HepG2 (cell line): ENCODE results near the gene GTF2E1. TPM values are rescaled to one million over a fixed set of nuclear protein-coding genes. Genes with fewer than 3 reads are reported as not detected.

Experiments
- ARHGAP35 ChIP-seq: sonication (generic); formaldehyde crosslinking; IDR thresholded peaks from 2 replicates; pipeline ENCODE4 v1.9.0; 2022; ENCODE audit warnings: mild to moderate bottlenecking, inconsistent platforms, moderate library complexity, missing genetic modification reagents, borderline replicate concordance
- CBFB ChIP-seq: sonication (generic); formaldehyde crosslinking; IDR thresholded peaks from 2 replicates; pipeline ENCODE4 v1.4.0; 2020; ENCODE audit warnings: missing genetic modification reagents
- GMEB1 ChIP-seq: sonication (generic); formaldehyde crosslinking; IDR thresholded peaks from 2 replicates; pipeline ENCODE4 v1.5.1; 2020; ENCODE audit warnings: missing genetic modification reagents, mild to moderate bottlenecking, borderline replicate concordance
- MXI1 ChIP-seq: IDR thresholded peaks from 3 replicates; pipeline ENCODE4 v1.6.1; 2012; ENCODE audit warnings: low read depth, low read length, inconsistent platforms, borderline replicate concordance
- PHF5A ChIP-seq: IDR thresholded peaks from one replicate; pipeline ENCODE4 v1.6.1; 2018; ENCODE audit warnings: low read depth, missing genetic modification reagents; ENCODE audit not compliant: unreplicated experiment
- PLSCR1 ChIP-seq: sonication (generic); formaldehyde crosslinking; IDR thresholded peaks from 2 replicates; pipeline ENCODE4 v1.5.0; 2020; ENCODE audit warnings: missing genetic modification reagents, mild to moderate bottlenecking, borderline replicate concordance
- RFXAP ChIP-seq: sonication (generic); formaldehyde crosslinking; IDR thresholded peaks from 2 replicates; pipeline ENCODE4 v1.4.0; 2020; ENCODE audit warnings: missing genetic modification reagents, borderline replicate concordance
- SAP130 ChIP-seq: IDR thresholded peaks from 2 replicates; pipeline ENCODE4 v1.6.1; 2016; ENCODE audit warnings: low read depth
- SIX4 ChIP-seq: sonication (generic); formaldehyde crosslinking; IDR thresholded peaks from 2 replicates; pipeline ENCODE4 v1.4.0; 2020; ENCODE audit warnings: missing genetic modification reagents
- SP1 ChIP-seq, 2 experiments: fragments of 450-650 bp in 1 of 2; sonication (generic) in 1 of 2; formaldehyde crosslinking in 1 of 2; IDR thresholded peaks; 2 replicates each; pipeline versions ENCODE4 v1.4.0 to v1.6.1; 2016 to 2020; ENCODE audit warnings: missing genetic modification reagents in 1 of 2
- YEATS2 ChIP-seq: sonication (generic); formaldehyde crosslinking; IDR thresholded peaks from 2 replicates; pipeline ENCODE4 v1.4.0; 2020; ENCODE audit warnings: missing genetic modification reagents, borderline replicate concordance
- ZFYVE20 ChIP-seq: sonication (generic); formaldehyde crosslinking; IDR thresholded peaks from 2 replicates; pipeline ENCODE4 v1.8.0; 2023; ENCODE audit warnings: low read depth, mild to moderate bottlenecking, moderate library complexity, missing genetic modification reagents, borderline replicate concordance
- ZNF224 ChIP-seq: sonication (generic); formaldehyde crosslinking; IDR thresholded peaks from 2 replicates; pipeline ENCODE4 v1.5.0; 2020; ENCODE audit warnings: mild to moderate bottlenecking, missing genetic modification reagents
- ZNF234 ChIP-seq: sonication (generic); formaldehyde crosslinking; conservative IDR thresholded peaks from 2 replicates; pipeline ENCODE4 v1.5.1; 2020; ENCODE audit warnings: mild to moderate bottlenecking, missing genetic modification reagents
- ZNF33B ChIP-seq: sonication (generic); formaldehyde crosslinking; IDR thresholded peaks from 2 replicates; pipeline ENCODE4 v1.5.1; 2020; ENCODE audit warnings: mild to moderate bottlenecking, missing genetic modification reagents
- ZNF501 ChIP-seq: sonication (generic); formaldehyde crosslinking; IDR thresholded peaks from 2 replicates; pipeline ENCODE4 v1.5.1; 2020; ENCODE audit warnings: mild to moderate bottlenecking, moderate library complexity, missing genetic modification reagents
- ZNF878 ChIP-seq: sonication (generic); formaldehyde crosslinking; IDR thresholded peaks from 2 replicates; pipeline ENCODE4 v1.8.1; 2023; ENCODE audit warnings: mild to moderate bottlenecking, missing genetic modification reagents, moderate library complexity
- ZXDC ChIP-seq: sonication (generic); formaldehyde crosslinking; IDR thresholded peaks from 2 replicates; pipeline ENCODE4 v1.5.0; 2020; ENCODE audit warnings: mild to moderate bottlenecking, missing genetic modification reagents
- polyA plus RNA-seq, 8 experiments: library from polyadenylated mRNA; depleted of rRNA in 3 of 8; stranded (reverse) in 7 of 8; unstranded in 1 of 8; fragments of >200 nt; fragmentation: Illumina TruSeq in 4 of 8; extraction: Trizol in 4 of 8; gene quantifications; 2 replicates each; pipeline versions ENCODE4 v1.2.1 to v1.2.3, GENCODE V29; 2011 to 2016; ENCODE audit warnings: low read depth in 4 of 8, missing spikeins in 1 of 8, mixed read lengths in 1 of 8; ENCODE audit not compliant: insufficient read depth in 1 of 8
- total RNA-seq, 5 experiments: library from RNA; depleted of rRNA; stranded (reverse); fragments of >200 nt; fragmentation: Illumina TruSeq; extraction: Trizol; gene quantifications; 2 replicates each; pipeline ENCODE4 v1.2.3, GENCODE V29; 2016; ENCODE audit warnings: low read depth in 1 of 5
- TF ChIP-seq, protein P1 (sequence below): sonication (generic); formaldehyde crosslinking; IDR thresholded peaks from 2 replicates; pipeline ENCODE4 v1.5.0; 2020; ENCODE audit warnings: missing genetic modification reagents
- TF ChIP-seq, protein P2 (sequence below): sonication (generic); formaldehyde crosslinking; IDR thresholded peaks from 2 replicates; pipeline ENCODE4 v1.5.0; 2020; ENCODE audit warnings: mild to moderate bottlenecking, missing genetic modification reagents, moderate library complexity

The GTF2E1 gene
- total and polyA plus RNA-seq, 2 of the 13 experiments (the other 11 are each of a cell fraction or from before 2014, with no cell fraction given), result 7.7 to 21.5 TPM

DNA sequence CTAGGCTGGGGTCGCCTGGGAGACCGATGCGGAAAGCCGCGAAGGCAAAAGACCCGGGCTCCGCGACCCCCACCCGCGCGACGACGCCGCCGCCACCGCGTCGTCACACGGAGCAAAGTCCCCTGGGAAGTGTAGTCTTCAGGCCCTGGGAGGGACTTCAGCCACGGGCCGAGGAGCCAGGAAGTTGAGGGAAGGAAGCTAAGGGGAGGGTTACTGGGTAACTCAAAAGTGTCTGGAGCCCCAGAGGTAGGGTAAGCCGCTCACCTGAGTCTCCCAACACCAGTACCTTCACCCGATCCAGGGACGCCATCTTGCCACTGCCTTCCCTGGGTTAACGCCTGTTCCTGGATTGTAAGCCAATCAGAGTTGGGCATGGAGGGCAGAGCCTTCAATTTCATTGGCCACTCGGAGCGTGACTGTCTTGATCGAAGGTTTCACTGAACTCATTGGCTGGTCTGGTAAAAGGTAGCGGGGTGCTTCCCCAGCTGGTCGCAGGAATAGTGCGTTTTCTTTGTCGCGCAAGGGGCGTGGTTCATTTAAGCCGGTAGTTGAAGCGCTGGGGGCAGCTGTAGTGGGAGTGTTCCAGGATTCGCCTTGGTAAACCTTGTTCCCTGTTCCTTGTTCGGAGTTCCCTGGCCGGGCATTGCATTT is at the start of gene GTF2E1, which contains the start of gene RABL3 (continued):
- TF ChIP-seq GMEB1 (CRISPR knock-in tag) (peak; percentile 97), PHF5A (CRISPR knock-in tag) (peak; percentile 37), ZNF878 (CRISPR knock-in tag) (peak; percentile 72; the same call in 1 of the 2 replicates), SIX4 (CRISPR knock-in tag) (no peak; the same call in 1 of the 2 replicates), ARHGAP35 (CRISPR knock-in tag) (no peak), SAP130 (peak; percentile 98), MXI1 (peak; percentile 48; the same call in 1 of the 3 replicates), ZFYVE20 (CRISPR knock-in tag) (no peak), SP1 (IDR thresholded peaks at IDR 0.05) (no peak), SP1 (CRISPR knock-in tag; IDR thresholded peaks at IDR 0.05) (peak; percentile 97), ZNF224 (CRISPR knock-in tag) (0 out of 2 replicates have a peak, but pooled peaks have one; percentile 11), PLSCR1 (CRISPR knock-in tag) (no peak), ZNF234 (CRISPR knock-in tag) (no peak), ZNF501 (peak; percentile 92), ZNF33B (0 out of 2 replicates have a peak, but pooled peaks have one; percentile 45), ZXDC (CRISPR knock-in tag) (no peak), RFXAP (CRISPR knock-in tag) (peak; percentile 59; the same call in 1 of the 2 replicates), YEATS2 (CRISPR knock-in tag) (peak; percentile 69; the same call in 1 of the 2 replicates), CBFB (CRISPR knock-in tag) (0 out of 2 replicates have a peak, but pooled peaks have one; percentile 50)
- TF ChIP-seq, protein P1, sequence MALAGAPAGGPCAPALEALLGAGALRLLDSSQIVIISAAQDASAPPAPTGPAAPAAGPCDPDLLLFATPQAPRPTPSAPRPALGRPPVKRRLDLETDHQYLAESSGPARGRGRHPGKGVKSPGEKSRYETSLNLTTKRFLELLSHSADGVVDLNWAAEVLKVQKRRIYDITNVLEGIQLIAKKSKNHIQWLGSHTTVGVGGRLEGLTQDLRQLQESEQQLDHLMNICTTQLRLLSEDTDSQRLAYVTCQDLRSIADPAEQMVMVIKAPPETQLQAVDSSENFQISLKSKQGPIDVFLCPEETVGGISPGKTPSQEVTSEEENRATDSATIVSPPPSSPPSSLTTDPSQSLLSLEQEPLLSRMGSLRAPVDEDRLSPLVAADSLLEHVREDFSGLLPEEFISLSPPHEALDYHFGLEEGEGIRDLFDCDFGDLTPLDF, result 0 out of 2 replicates have a peak, but pooled peaks have one; percentile 72
- TF ChIP-seq, protein P2, sequence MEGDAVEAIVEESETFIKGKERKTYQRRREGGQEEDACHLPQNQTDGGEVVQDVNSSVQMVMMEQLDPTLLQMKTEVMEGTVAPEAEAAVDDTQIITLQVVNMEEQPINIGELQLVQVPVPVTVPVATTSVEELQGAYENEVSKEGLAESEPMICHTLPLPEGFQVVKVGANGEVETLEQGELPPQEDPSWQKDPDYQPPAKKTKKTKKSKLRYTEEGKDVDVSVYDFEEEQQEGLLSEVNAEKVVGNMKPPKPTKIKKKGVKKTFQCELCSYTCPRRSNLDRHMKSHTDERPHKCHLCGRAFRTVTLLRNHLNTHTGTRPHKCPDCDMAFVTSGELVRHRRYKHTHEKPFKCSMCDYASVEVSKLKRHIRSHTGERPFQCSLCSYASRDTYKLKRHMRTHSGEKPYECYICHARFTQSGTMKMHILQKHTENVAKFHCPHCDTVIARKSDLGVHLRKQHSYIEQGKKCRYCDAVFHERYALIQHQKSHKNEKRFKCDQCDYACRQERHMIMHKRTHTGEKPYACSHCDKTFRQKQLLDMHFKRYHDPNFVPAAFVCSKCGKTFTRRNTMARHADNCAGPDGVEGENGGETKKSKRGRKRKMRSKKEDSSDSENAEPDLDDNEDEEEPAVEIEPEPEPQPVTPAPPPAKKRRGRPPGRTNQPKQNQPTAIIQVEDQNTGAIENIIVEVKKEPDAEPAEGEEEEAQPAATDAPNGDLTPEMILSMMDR (CRISPR knock-in tag), result no peak
